Measurements from ENCODE around the gene KCNJ6.

KCNJ6 gene

GRCh38 chr21:37630872-37631271 is 285.4 kb downstream of the KCNJ6 start:
- no peak overlapping the region for H3K4me3 ChIP-seq (ENCODE audit: low read depth, low read length)
- no peak for TF ChIP-seq CTCF (IDR thresholded peaks at IDR 0.05; ENCODE audit: low read depth, low read length, missing control alignments)
- no peak for DNase-seq (ENCODE audit: low read depth)

GRCh38 chr21:37628362-37628761 is 287.9 kb downstream of the KCNJ6 start:
- no peak for TF ChIP-seq CTCF (IDR thresholded peaks at IDR 0.05; ENCODE audit: low read depth, low read length, missing control alignments)
- DNase-seq (ENCODE audit: low read depth), result no peak
- H3K4me3 ChIP-seq (ENCODE audit: low read depth, low read length), result no peak overlapping the region

GRCh38 chr21:37627561-37627960 is 288.7 kb downstream of the KCNJ6 start:
- DNase-seq (ENCODE audit: low read depth), result no peak
- no peak for TF ChIP-seq CTCF (IDR thresholded peaks at IDR 0.05; ENCODE audit: low read depth, low read length, missing control alignments)
- H3K4me3 ChIP-seq (ENCODE audit: low read depth, low read length), result no peak overlapping the region

GRCh38 chr21:37627074-37627473 is 289.2 kb downstream of the KCNJ6 start:
- no peak for TF ChIP-seq CTCF (IDR thresholded peaks at IDR 0.05; ENCODE audit: low read depth, low read length, missing control alignments)
- no peak for DNase-seq (ENCODE audit: low read depth)
- no peak overlapping the region for H3K4me3 ChIP-seq (ENCODE audit: low read depth, low read length)

GRCh38 chr21:37626320-37626719 is 289.9 kb downstream of the KCNJ6 start:
- DNase-seq (ENCODE audit: low read depth), result no peak
- H3K4me3 ChIP-seq (ENCODE audit: low read depth, low read length), result no peak overlapping the region
- TF ChIP-seq CTCF (IDR thresholded peaks at IDR 0.05; ENCODE audit: low read depth, low read length, missing control alignments), result no peak

GRCh38 chr21:37623689-37624088 is 292.6 kb downstream of the KCNJ6 start:
- DNase-seq (ENCODE audit: low read depth), result no peak
- no peak overlapping the region for H3K4me3 ChIP-seq (ENCODE audit: low read depth, low read length)
- TF ChIP-seq CTCF (IDR thresholded peaks at IDR 0.05; ENCODE audit: low read depth, low read length, missing control alignments), result no peak

- TF ChIP-seq CTCF (IDR thresholded peaks at IDR 0.05; ENCODE audit: low read depth, low read length, missing control alignments), result no peak
- no peak overlapping the region for H3K4me3 ChIP-seq (ENCODE audit: low read depth, low read length)
- no peak for DNase-seq (ENCODE audit: low read depth)
Observed at GRCh38 chr21:37623183-37623582, 293.1 kb downstream of the KCNJ6 start.

Data from GM12864 (cell line).